DMS79 treated with DMSO at 0.1 percent for 48 hours (cell line): ENCODE data around the gene ADTRP.
A peak's percentile ranks its signal among the peaks of the same experiment; 100 is the strongest.

Experiments
- DNase-seq: peaks from one replicate; lab custom pipeline; 2025; lab: John Stamatoyannopoulos, UW

ADTRP gene

GRCh38 chr6:11722805-11723631 lies 55.6 kb downstream of the ADTRP start:
- no peak for DNase-seq

DNA sequence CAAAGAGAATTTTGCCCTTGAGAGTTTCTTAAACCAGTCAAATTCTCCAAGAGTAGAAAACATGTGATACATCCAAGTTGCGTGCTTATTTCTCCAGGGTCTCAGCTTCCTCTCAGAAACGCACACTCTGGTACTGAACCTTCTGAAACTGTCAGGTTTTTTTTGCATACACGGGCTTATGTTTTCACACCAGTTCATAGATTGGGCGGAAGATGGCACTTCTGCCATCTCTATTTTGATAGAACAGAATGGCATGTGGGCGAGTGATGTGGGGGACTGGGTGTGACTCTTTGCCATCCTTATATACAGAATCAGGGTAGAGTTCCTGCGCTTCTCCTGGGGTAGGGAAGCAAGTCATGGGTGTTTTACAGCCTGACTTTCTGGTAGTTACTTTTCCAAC lies 56.4 kb downstream of the ADTRP start:
- DNase-seq, result no peak

- DNase-seq, result no peak
Observed at GRCh38 chr6:11718463-11718862, 60.1 kb downstream of the ADTRP start.

DNA sequence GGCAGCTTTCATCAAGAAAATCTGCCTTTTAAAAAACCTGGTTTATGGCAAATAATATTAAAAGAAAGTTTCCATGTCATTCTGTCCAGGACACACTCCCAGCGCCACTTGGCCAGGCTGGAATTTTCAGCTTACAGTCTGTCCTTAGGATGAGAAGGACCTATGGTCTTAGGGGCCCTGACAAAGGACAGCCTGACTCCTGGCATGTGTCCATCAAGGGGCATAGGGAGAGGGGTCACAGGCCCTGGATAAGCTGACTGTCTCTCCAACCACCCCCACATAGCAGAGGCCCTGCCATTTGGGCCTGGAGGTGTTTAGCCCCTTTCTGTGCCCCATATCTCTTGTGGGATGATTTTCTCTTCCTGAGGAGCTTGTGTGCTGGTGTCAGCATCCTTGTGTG lies 60.6 kb downstream of the ADTRP start:
- no peak for DNase-seq

DNA sequence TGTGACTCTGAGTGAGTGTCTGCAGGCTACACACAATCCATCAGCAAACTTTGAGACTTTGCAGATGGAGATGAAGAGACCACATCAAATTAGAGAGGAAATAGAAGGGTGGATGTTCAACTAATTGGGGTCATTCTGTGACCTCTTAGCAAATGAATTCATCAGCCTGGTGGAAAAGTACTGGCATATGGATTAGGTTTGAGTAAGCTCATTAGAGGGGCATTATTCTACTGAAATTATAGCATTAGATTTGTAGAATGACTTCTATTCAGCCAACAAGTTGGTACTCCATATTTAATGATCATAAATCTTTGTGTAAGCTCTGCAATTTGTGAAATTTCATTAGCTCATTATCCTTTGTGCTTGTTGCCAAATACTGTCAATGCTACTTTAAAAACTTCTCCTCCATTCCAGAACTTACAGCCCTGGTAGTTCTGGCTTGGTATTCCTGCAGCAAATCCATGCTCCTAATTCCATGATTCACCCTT lies 63.8 kb downstream of the ADTRP start:
- DNase-seq, result no peak

DNA sequence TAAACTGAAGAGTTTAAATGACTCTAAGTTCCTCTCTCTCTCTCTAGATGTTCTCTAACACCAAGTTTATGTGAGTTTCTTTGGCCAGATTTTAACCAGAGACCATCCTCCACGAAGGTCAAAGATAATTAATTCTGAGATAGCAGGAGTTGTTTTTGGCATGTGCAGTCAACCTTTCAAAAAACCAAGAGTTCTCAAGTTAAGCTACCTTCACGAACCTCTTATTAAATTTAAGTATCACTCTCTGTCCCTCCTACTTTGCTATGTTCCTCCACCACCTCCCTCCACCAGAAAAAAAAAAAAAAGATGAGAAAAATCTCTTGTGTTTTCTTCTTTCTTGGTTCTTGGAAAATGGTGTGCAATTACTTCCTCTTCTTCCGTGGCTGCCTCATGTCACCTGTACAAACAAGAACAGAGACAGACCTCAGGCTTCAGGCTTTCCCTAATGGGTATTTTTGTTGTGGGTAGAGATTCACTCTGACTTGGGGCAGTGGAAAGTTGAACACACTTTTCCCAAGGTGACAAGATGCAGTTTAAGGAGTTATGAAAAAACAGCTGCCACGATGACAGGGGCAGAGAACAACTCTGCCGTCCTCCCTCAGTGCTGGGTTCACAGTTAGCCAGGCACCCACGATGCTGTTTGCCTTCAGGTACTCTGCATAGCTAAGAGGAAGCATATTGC lies 64.3 kb downstream of the ADTRP start:
- DNase-seq, result no peak

- no peak for DNase-seq
Observed at GRCh38 chr6:11712760-11713159, 65.8 kb downstream of the ADTRP start.

DNA sequence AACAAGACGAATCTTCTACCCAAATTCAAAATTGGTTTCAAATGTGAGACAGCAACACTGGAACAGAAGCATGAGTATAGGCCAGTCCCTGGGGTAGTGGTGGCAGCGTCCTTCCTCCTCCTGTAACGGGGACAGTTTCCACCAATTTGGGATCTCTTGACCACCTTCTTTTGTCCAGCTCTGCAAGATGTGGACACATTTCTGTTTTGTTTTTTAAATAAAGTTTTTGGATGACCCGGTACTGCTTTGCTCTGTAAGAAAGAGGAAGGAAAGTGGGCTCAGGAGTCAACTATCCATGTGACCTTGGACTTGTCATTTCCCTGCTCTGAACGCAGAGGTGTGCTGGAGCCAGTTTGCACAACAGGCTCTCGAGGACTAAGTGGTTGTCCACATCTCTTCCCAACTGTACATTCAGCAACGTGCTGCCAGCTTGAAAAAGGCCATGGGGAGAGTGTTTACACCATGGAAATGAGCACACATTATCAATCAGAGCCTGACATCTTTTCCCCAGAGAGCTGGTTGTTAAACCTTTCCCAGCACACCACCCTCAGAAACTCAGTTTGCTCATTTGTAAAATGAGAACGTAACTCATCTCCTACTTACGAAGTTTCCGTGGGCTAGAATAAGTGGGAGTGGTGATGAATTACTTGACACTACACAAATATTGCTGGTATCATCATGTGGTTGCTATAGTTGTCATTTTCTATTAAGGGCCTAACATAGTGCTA lies 66.5 kb downstream of the ADTRP start:
- no peak for DNase-seq

- no peak for DNase-seq
Observed at GRCh38 chr6:11711003-11711983, 67.3 kb downstream of the ADTRP start.

DNA sequence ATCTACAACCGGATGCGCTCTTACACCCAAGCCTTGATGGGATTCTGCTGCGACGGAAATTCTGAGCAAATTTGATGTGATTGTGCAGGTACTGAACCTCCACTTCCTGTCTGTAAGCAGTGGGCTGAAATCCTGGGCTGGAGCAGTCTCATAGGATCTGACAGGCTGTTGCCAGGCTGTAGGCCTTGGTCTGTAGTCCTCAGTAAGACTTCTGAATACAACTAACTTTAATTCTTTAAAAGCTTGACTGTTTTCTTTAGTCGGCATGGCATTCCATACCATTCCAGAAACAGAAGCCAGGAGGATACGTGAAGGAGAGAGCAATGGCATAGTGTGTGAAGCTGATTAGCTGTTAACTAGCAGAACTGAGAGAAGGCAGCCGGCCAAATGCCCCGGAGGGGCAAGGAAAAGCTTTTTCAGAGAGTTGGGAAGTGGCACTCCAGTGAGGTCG lies 68.3 kb downstream of the ADTRP start:
- DNase-seq, result peak; percentile 23

GRCh38 chr6:11706171-11706570 lies 72.4 kb downstream of the ADTRP start:
- no peak for DNase-seq

DNA sequence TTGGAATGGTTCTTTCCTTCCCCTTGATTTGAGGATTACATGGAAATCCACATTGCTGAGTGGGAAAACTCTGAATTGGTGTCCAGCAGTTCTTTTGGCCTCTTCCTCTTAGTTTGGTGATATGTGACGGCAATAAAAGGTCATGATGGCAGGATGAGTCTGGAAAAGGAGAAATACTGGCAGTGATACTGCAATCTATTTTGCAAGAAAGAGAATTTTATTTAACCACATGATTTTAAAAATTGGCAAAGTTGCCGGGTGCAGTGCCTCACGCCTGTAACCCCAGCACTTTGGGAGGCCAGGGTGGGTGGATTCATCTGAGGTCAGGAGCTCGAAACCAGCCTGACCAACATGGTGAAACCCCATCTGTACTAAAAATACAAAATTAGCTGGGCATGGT lies 73.1 kb downstream of the ADTRP start:
- no peak for DNase-seq

- DNase-seq, result no peak
Observed at GRCh38 chr6:11705069-11705468, 73.5 kb downstream of the ADTRP start.

- DNase-seq, result no peak
Observed at GRCh38 chr6:11703725-11704124, 74.9 kb downstream of the ADTRP start.

DNA sequence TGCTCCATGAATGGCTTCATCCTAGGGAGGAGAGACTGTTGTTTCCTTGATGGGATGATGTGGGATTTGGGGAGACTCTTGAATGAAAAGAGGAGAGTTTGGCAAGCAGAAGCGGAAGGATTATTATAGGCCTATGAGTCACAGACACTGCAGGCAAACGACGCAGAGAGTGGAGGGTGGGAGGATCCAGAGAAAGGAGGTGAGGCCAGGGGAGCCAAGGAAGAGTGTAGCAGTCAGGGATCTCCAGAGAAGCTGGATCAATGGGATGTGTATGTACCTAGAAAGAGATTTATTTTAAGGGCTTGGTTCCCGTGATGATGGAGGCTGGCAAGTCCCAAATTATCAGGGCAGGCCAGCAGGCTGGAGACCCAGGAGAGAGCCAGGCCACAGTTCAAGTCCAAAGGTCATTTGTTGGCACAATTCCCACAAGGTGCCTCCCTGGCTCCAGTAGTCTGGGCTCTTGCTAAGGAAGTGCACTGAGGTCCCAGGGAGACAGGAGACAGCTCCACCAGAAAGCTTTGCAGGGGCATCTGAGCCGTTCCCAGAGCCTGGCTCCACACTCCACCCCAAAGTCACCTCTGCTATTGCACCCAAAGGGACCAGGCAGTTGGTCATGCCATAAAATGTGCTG lies 76.0 kb downstream of the ADTRP start:
- no peak for DNase-seq

GRCh38 chr6:11702089-11702488 lies 76.5 kb downstream of the ADTRP start:
- no peak for DNase-seq

- no peak for DNase-seq
Observed at GRCh38 chr6:11701573-11701972, 77.0 kb downstream of the ADTRP start.

GRCh38 chr6:11700118-11700718 lies 78.4 kb downstream of the ADTRP start:
- DNase-seq, result peak; percentile 0

DNA sequence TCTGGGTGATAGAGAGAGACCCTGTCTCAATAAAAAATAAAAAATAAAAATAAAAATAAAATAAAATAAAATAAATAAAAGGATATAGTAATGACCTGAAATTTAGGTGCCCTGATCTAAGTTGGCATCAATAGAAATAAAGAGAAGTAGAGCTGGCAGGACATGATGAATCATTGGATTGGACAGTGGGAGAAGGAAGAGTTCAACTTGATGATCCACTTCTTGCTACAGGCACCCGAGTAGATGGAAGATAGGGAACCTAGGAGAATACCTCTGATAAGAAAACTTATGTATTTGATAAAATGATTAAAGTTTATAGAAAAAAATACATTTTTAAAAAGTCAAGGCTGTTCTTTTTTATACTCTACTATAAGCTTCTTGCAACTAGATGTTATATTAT lies 79.0 kb downstream of the ADTRP start:
- DNase-seq, result no peak
